Endodermal cell (in vitro differentiated cells): ENCODE results near the gene ZSWIM8. TPM values are rescaled to one million over a fixed set of nuclear protein-coding genes. Genes with fewer than 3 reads are reported as not detected.
A peak's percentile ranks its signal among the peaks of the same experiment; 100 is the strongest.

ENCODE experiments used
- DNase-seq: peaks from one replicate; pipeline ENCODE4 v3.0.0-alpha.2; 2017
- H3K27ac ChIP-seq: 2 replicates; pipeline ENCODE4 v1.5.1; 2013; ENCODE audit warnings: mild to moderate bottlenecking, low read depth, low read length, moderate library complexity
- H3K27me3 ChIP-seq: 2 replicates; pipeline ENCODE4 v1.6.1; 2013; ENCODE audit warnings: mild to moderate bottlenecking, low read length, moderate library complexity; ENCODE audit not compliant: insufficient read depth, control insufficient read depth, poor library complexity, severe bottlenecking
- H3K36me3 ChIP-seq: 2 replicates; pipeline ENCODE4 v1.7.0; 2013; ENCODE audit warnings: mild to moderate bottlenecking, low read length, moderate library complexity; ENCODE audit not compliant: control insufficient read depth, insufficient read depth
- H3K4me1 ChIP-seq: one replicate; pipeline ENCODE4 v1.7.0; 2013; ENCODE audit warnings: low read length; ENCODE audit not compliant: control insufficient read depth, insufficient read depth
- H3K4me3 ChIP-seq: 2 replicates; pipeline ENCODE4 v1.5.1; 2013; ENCODE audit warnings: mild to moderate bottlenecking, low read length, moderate library complexity
- H3K9ac ChIP-seq: 2 replicates; pipeline ENCODE4 v1.6.1; 2013; ENCODE audit warnings: mild to moderate bottlenecking, low read length, moderate library complexity; ENCODE audit not compliant: poor library complexity, severe bottlenecking; ENCODE audit errors: extremely low read depth
- H3K9me3 ChIP-seq: 2 replicates; pipeline ENCODE4 v1.6.1; 2013; ENCODE audit warnings: mild to moderate bottlenecking, low read length, moderate library complexity; ENCODE audit not compliant: control insufficient read depth
- H3K27ac Mint-ChIP-seq: 2 replicates; pipeline ENCODE4 v1.8.0; 2020; ENCODE audit warnings: mixed read lengths
- H3K27me3 Mint-ChIP-seq: 2 replicates; pipeline ENCODE4 v1.8.0; 2021; ENCODE audit warnings: mild to moderate bottlenecking, mixed read lengths; ENCODE audit not compliant: insufficient read depth
- H3K36me3 Mint-ChIP-seq: 2 replicates; pipeline ENCODE4 v1.8.0; 2020; ENCODE audit warnings: low read depth, mixed read lengths
- H3K4me1 Mint-ChIP-seq: 2 replicates; pipeline ENCODE4 v1.8.0; 2020; ENCODE audit warnings: mixed read lengths
- H3K4me3 Mint-ChIP-seq: 2 replicates; pipeline ENCODE4 v1.8.0; 2020; ENCODE audit warnings: mild to moderate bottlenecking, moderate library complexity, mixed read lengths
- H3K9me3 Mint-ChIP-seq: 2 replicates; pipeline ENCODE4 v1.8.0; 2020; ENCODE audit warnings: mild to moderate bottlenecking, mixed read lengths
- CTCF ChIP-seq: fragments of 200-600 bp; sonication (generic); conservative IDR thresholded peaks from 2 replicates; pipeline ENCODE4 v1.5.0; 2021; ENCODE audit warnings: antibody characterized with exemption, mild to moderate bottlenecking
- WGBS, 2 experiments: methylation state at CpG; one replicate each; pipeline versions ENCODE4 v1.1.5 to v1.1.7; 2013; ENCODE audit warnings: missing lambda C conversion rate in 2 of 2, mixed read lengths in 1 of 2; ENCODE audit not compliant: insufficient coverage in 1 of 2, insufficient read length in 1 of 2; 5-methylcytosine and 5-hydroxymethylcytosine counted together
- total RNA-seq, 2 donors: library from RNA; stranded (reverse); fragmentation: NEBNext Ultra II Directional in 1 of 2; extraction: Animal tissue kit (Norgen Biotek cat#: 25700) in 1 of 2; gene quantifications; 2 replicates in 1 of 2; 3 replicates in 1 of 2; pipeline ENCODE4 v1.2.1, GENCODE V29; 2021

Gene ZSWIM8
- total RNA-seq, 2 donors from 2014 or later = 75.9 to 79.8 TPM

- Mint-ChIP-seq H3K4me3 (no peak overlapping the region), H3K9me3 (no peaks in the 10 kb centered on the region), H3K36me3 (peaks cover 32% of the 10 kb centered on the region), H3K27ac (no peak overlapping the region), H3K4me1 (peaks cover 12% of the 10 kb centered on the region), H3K27me3 (no peaks in the 10 kb centered on the region)
- peak; percentile 97 for DNase-seq
- Histone ChIP-seq H3K27ac (no peak overlapping the region), H3K27me3 (no peaks in the 10 kb centered on the region), H3K4me3 (no peak overlapping the region), H3K9ac (no peak overlapping the region), H3K36me3 (peaks cover 61% of the 10 kb centered on the region), H3K9me3 (no peaks in the 10 kb centered on the region), H3K4me1 (peaks cover 12% of the 10 kb centered on the region)
- TF ChIP-seq CTCF = peak; percentile 97
- WGBS, 2 experiments = 38 to 52% methylated on average over 4 to 17 of the region's 17 CpGs
Measured at GRCh38 chr10:73848821-73849489, 63.5 kb downstream of the ZSWIM8 start.

- DNase-seq = no peak
- H3K9me3 ChIP-seq = no peaks in the 10 kb centered on the region
- Mint-ChIP-seq H3K4me1 (peaks cover 12% of the 10 kb centered on the region), H3K9me3 (no peaks in the 10 kb centered on the region), H3K36me3 (peaks cover 35% of the 10 kb centered on the region), H3K4me3 (no peak overlapping the region), H3K27ac (no peak overlapping the region), H3K27me3 (no peaks in the 10 kb centered on the region)
- 80 to 90% methylated on average over 2 to 8 of the region's 8 CpGs for WGBS, 2 experiments
- no peaks in the 10 kb centered on the region for H3K27me3 ChIP-seq
- no peak overlapping the region for H3K4me3 ChIP-seq
- H3K9ac ChIP-seq = no peak overlapping the region
- H3K4me1 ChIP-seq = peaks cover 12% of the 10 kb centered on the region
- no peak overlapping the region for H3K27ac ChIP-seq
- TF ChIP-seq CTCF = no peak
- peaks cover 55% of the 10 kb centered on the region for H3K36me3 ChIP-seq
Measured at GRCh38 chr10:73850211-73850610, 64.8 kb downstream of the ZSWIM8 start.

GRCh38 chr10:73850863-73851461 is 65.6 kb downstream of the ZSWIM8 start:
- Histone ChIP-seq H3K36me3 (peaks cover 52% of the 10 kb centered on the region), H3K9me3 (no peaks in the 10 kb centered on the region), H3K9ac (no peak overlapping the region), H3K4me1 (peaks cover 12% of the 10 kb centered on the region), H3K27ac (no peak overlapping the region), H3K27me3 (no peaks in the 10 kb centered on the region), H3K4me3 (no peak overlapping the region)
- H3K27me3 Mint-ChIP-seq = no peaks in the 10 kb centered on the region
- no peak overlapping the region for H3K4me3 Mint-ChIP-seq
- H3K9me3 Mint-ChIP-seq = no peaks in the 10 kb centered on the region
- peak overlapping the region; percentile 62 for H3K27ac Mint-ChIP-seq
- TF ChIP-seq CTCF = no peak
- peaks cover 32% of the 10 kb centered on the region for H3K36me3 Mint-ChIP-seq
- DNase-seq = peak; percentile 81
- 53 to 57% methylated on average over 3 to 15 of the region's 15 CpGs for WGBS, 2 experiments
- peaks cover 12% of the 10 kb centered on the region for H3K4me1 Mint-ChIP-seq

Other genes with a start within 250 kb of the ZSWIM8 start
- gene USP54, start 194.3 kb upstream of the ZSWIM8 start, total RNA-seq = 100 to 1,000 TPM in 1 of 2 donors, 10 to 100 TPM in 1; 89.5 to 110 TPM
- 1 to 10 TPM; 1.6 to 2.4 TPM for gene MYOZ1, start 144.1 kb upstream of the ZSWIM8 start, total RNA-seq
- under 1 TPM; 0.11 to 0.20 TPM for gene SYNPO2L, start 129.6 kb upstream of the ZSWIM8 start, total RNA-seq
- gene AGAP5, start 87.5 kb upstream of the ZSWIM8 start, total RNA-seq = 10 to 100 TPM; 10.1 to 13.8 TPM
- 10 to 100 TPM; 63.2 to 71.4 TPM for gene SEC24C, start 41.2 kb upstream of the ZSWIM8 start, total RNA-seq
- 10 to 100 TPM; 37.6 to 49.3 TPM for gene CHCHD1, start 3.6 kb upstream of the ZSWIM8 start, total RNA-seq
- 10 to 100 TPM; 19.6 to 20.3 TPM for gene NDST2, start 26.0 kb downstream of the ZSWIM8 start, total RNA-seq
- gene CAMK2G, start 88.9 kb downstream of the ZSWIM8 start, total RNA-seq = 10 to 100 TPM; 20.9 to 21.7 TPM
- gene PLAU, start 125.5 kb downstream of the ZSWIM8 start, total RNA-seq = 1 to 10 TPM; 2.7 to 3.3 TPM
- 100 to 1,000 TPM; 109 to 214 TPM for gene VCL, start 212.5 kb downstream of the ZSWIM8 start, total RNA-seq